IPS DF 6.9 (cell line): ENCODE measurements around the gene DTNA.

Experiments used
- DNase-seq: peaks from one replicate; pipeline ENCODE4 v3.0.0-alpha.2; 2013; ENCODE audit warnings: low read depth, low spot score
- H3K27ac ChIP-seq: one replicate; pipeline ENCODE4 v1.5.1; 2013; ENCODE audit warnings: low read length, control low read depth
- H3K27me3 ChIP-seq: 2 replicates; pipeline ENCODE4 v1.6.1; 2013; ENCODE audit warnings: mild to moderate bottlenecking, low read length; ENCODE audit not compliant: control insufficient read depth, insufficient read depth
- H3K36me3 ChIP-seq: 2 replicates; pipeline ENCODE4 v1.6.1; 2013; ENCODE audit warnings: low read length; ENCODE audit not compliant: control insufficient read depth, insufficient read depth
- H3K4me1 ChIP-seq: 2 replicates; pipeline ENCODE4 v1.6.1; 2013; ENCODE audit warnings: low read length; ENCODE audit not compliant: control insufficient read depth, insufficient read depth
- H3K4me3 ChIP-seq: 2 replicates; pipeline ENCODE4 v1.5.1; 2013; ENCODE audit warnings: mild to moderate bottlenecking, low read length
- H3K9me3 ChIP-seq: 2 replicates; pipeline ENCODE4 v1.6.1; 2013; ENCODE audit warnings: low read length, inconsistent platforms; ENCODE audit not compliant: control insufficient read depth, insufficient read depth
- WGBS: extraction: QIAGEN DNeasy Blood & Tissue Kit; methylation state at CpG from one replicate; pipeline ENCODE4 v1.1.7; 2013; ENCODE audit warnings: mixed read lengths, missing lambda C conversion rate; ENCODE audit not compliant: insufficient read length, insufficient coverage; 5-methylcytosine and 5-hydroxymethylcytosine counted together

DTNA gene

GRCh38 chr18:34866310-34866709 lies 156.2 kb downstream of the DTNA start:
- H3K9me3 ChIP-seq = no peaks in the 10 kb centered on the region
- no CpG with 5 or more reads among the region's 2 CpGs for WGBS

GRCh38 chr18:34866739-34867138 lies 156.6 kb downstream of the DTNA start:
- H3K27me3 ChIP-seq = no peaks in the 10 kb centered on the region
- no peak overlapping the region for H3K27ac ChIP-seq
- WGBS = no CpG with 5 or more reads among the region's 4 CpGs
- H3K9me3 ChIP-seq = no peaks in the 10 kb centered on the region
- no peaks in the 10 kb centered on the region for H3K36me3 ChIP-seq
- no peak for DNase-seq
- no peak overlapping the region for H3K4me3 ChIP-seq
- H3K4me1 ChIP-seq = no peaks in the 10 kb centered on the region

More at GRCh38 chr18:34866310-34866709, 156.2 kb downstream of the DTNA start:
- Histone ChIP-seq H3K4me3 (no peak overlapping the region), H3K4me1 (no peaks in the 10 kb centered on the region), H3K36me3 (no peaks in the 10 kb centered on the region), H3K27ac (no peak overlapping the region), H3K27me3 (no peaks in the 10 kb centered on the region)
- DNase-seq = no peak

- DNase-seq = peak; percentile 35
- Histone ChIP-seq H3K27ac (no peak overlapping the region), H3K27me3 (no peaks in the 10 kb centered on the region), H3K9me3 (no peaks in the 10 kb centered on the region), H3K36me3 (no peaks in the 10 kb centered on the region), H3K4me3 (no peak overlapping the region), H3K4me1 (no peaks in the 10 kb centered on the region)
- no CpG with 5 or more reads among the region's 7 CpGs for WGBS
These were observed 157.4 kb downstream of the DTNA start for GRCh38 chr18:34867520-34867919.

GRCh38 chr18:34870555-34871310 lies 160.6 kb downstream of the DTNA start:
- no peak overlapping the region for H3K4me3 ChIP-seq
- no peaks in the 10 kb centered on the region for H3K27me3 ChIP-seq
- no peaks in the 10 kb centered on the region for H3K36me3 ChIP-seq
- H3K27ac ChIP-seq = no peak overlapping the region
- no peak for DNase-seq
- H3K4me1 ChIP-seq = no peaks in the 10 kb centered on the region
- H3K9me3 ChIP-seq = no peaks in the 10 kb centered on the region
- no CpG with 5 or more reads among the region's 5 CpGs for WGBS

GRCh38 chr18:34871435-34871834 lies 161.3 kb downstream of the DTNA start:
- DNase-seq = no peak
- Histone ChIP-seq H3K27me3 (no peaks in the 10 kb centered on the region), H3K27ac (no peak overlapping the region), H3K4me1 (no peaks in the 10 kb centered on the region), H3K36me3 (no peaks in the 10 kb centered on the region), H3K4me3 (no peak overlapping the region), H3K9me3 (no peaks in the 10 kb centered on the region)
- WGBS = no CpG with 5 or more reads among the region's 2 CpGs

- Histone ChIP-seq H3K27me3 (no peaks in the 10 kb centered on the region), H3K27ac (no peak overlapping the region), H3K4me1 (no peaks in the 10 kb centered on the region), H3K4me3 (no peak overlapping the region), H3K9me3 (no peaks in the 10 kb centered on the region), H3K36me3 (no peaks in the 10 kb centered on the region)
- no peak for DNase-seq
- WGBS = no CpG with 5 or more reads among the region's 1 CpG
These were observed 162.0 kb downstream of the DTNA start for GRCh38 chr18:34872066-34872465.

GRCh38 chr18:34873986-34874580 lies 164.0 kb downstream of the DTNA start:
- H3K27me3 ChIP-seq = no peaks in the 10 kb centered on the region
- WGBS = no CpG with 5 or more reads among the region's 2 CpGs
- H3K36me3 ChIP-seq = no peaks in the 10 kb centered on the region
- no peak for DNase-seq
- H3K27ac ChIP-seq = no peak overlapping the region
- H3K4me1 ChIP-seq = no peaks in the 10 kb centered on the region
- H3K4me3 ChIP-seq = no peak overlapping the region
- no peaks in the 10 kb centered on the region for H3K9me3 ChIP-seq

GRCh38 chr18:34875150-34875549 lies 165.1 kb downstream of the DTNA start:
- no CpG with 5 or more reads among the region's 7 CpGs for WGBS

GRCh38 chr18:34880403-34880802 lies 170.3 kb downstream of the DTNA start:
- no peak overlapping the region for H3K4me3 ChIP-seq
- H3K27me3 ChIP-seq = peaks cover 2% of the 10 kb centered on the region; the same call in 1 of the 2 replicates
- no peak for DNase-seq
- H3K36me3 ChIP-seq = no peaks in the 10 kb centered on the region; the same call in 1 of the 2 replicates
- H3K4me1 ChIP-seq = no peaks in the 10 kb centered on the region
- no peak overlapping the region for H3K27ac ChIP-seq
- no CpG with 5 or more reads among the region's 1 CpG for WGBS
- H3K9me3 ChIP-seq = no peaks in the 10 kb centered on the region

More at GRCh38 chr18:34875150-34875549, 165.1 kb downstream of the DTNA start:
- H3K27me3 ChIP-seq = no peaks in the 10 kb centered on the region
- DNase-seq = no peak
- H3K27ac ChIP-seq = no peak overlapping the region
- no peak overlapping the region for H3K4me3 ChIP-seq
- H3K9me3 ChIP-seq = no peaks in the 10 kb centered on the region
- no peaks in the 10 kb centered on the region for H3K36me3 ChIP-seq
- H3K4me1 ChIP-seq = no peaks in the 10 kb centered on the region

GRCh38 chr18:34880882-34881834 lies 171.1 kb downstream of the DTNA start:
- no peaks in the 10 kb centered on the region; the same call in 1 of the 2 replicates for H3K36me3 ChIP-seq
- no peaks in the 10 kb centered on the region for H3K9me3 ChIP-seq
- H3K4me1 ChIP-seq = no peaks in the 10 kb centered on the region
- no peak overlapping the region for H3K4me3 ChIP-seq
- no peak for DNase-seq
- peaks cover 2% of the 10 kb centered on the region; the same call in 1 of the 2 replicates for H3K27me3 ChIP-seq
- no CpG with 5 or more reads among the region's 3 CpGs for WGBS
- no peak overlapping the region for H3K27ac ChIP-seq
